ENCODE data around the gene OPA1.
A peak's percentile ranks its signal among the peaks of the same experiment; 100 is the strongest.

The OPA1 gene, protein sequence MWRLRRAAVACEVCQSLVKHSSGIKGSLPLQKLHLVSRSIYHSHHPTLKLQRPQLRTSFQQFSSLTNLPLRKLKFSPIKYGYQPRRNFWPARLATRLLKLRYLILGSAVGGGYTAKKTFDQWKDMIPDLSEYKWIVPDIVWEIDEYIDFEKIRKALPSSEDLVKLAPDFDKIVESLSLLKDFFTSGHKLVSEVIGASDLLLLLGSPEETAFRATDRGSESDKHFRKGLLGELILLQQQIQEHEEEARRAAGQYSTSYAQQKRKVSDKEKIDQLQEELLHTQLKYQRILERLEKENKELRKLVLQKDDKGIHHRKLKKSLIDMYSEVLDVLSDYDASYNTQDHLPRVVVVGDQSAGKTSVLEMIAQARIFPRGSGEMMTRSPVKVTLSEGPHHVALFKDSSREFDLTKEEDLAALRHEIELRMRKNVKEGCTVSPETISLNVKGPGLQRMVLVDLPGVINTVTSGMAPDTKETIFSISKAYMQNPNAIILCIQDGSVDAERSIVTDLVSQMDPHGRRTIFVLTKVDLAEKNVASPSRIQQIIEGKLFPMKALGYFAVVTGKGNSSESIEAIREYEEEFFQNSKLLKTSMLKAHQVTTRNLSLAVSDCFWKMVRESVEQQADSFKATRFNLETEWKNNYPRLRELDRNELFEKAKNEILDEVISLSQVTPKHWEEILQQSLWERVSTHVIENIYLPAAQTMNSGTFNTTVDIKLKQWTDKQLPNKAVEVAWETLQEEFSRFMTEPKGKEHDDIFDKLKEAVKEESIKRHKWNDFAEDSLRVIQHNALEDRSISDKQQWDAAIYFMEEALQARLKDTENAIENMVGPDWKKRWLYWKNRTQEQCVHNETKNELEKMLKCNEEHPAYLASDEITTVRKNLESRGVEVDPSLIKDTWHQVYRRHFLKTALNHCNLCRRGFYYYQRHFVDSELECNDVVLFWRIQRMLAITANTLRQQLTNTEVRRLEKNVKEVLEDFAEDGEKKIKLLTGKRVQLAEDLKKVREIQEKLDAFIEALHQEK

DNA sequence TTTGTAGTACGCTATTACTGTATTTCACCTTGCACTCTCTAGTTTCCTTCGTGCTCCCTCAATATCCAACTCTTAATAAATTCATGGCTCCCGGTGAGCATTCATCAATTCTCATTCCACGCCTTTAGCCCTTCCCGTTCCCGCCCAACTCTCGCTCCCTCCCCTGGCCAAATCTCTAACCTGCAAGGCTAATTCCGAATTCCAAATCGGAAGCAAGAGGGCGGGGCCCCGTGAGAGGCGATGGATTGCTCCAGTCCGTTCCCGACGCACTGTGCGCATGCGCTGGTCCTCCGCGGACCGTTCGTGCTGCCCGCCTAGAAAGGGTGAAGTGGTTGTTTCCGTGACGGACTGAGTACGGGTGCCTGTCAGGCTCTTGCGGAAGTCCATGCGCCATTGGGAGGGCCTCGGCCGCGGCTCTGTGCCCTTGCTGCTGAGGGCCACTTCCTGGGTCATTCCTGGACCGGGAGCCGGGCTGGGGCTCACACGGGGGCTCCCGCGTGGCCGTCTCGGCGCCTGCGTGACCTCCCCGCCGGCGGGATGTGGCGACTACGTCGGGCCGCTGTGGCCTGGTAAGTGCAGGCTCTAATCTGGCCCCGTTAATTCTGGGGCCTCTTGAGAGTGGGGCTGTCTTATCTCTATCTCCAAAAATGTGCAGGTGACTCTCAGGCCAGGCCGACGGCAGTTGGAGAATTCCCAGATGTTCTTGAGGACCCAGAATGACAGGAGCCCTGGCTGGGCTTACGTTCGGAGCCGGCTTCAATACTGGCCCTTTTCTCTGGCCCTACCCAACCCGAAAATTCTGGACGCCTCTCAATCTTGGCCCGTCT lies at the start of gene OPA1:
TSS of gene OPA1 (plus strand) at position 368 of the 827 bp plus-strand sequence. CDS start at position 538, 170 bp downstream.
- peak; percentile 62 to 84 (median 79) for DNase-seq

GRCh38 chr3:193544289-193544688 lies 48.7 kb upstream of the OPA1 start:
- no peak for DNase-seq

DNA sequence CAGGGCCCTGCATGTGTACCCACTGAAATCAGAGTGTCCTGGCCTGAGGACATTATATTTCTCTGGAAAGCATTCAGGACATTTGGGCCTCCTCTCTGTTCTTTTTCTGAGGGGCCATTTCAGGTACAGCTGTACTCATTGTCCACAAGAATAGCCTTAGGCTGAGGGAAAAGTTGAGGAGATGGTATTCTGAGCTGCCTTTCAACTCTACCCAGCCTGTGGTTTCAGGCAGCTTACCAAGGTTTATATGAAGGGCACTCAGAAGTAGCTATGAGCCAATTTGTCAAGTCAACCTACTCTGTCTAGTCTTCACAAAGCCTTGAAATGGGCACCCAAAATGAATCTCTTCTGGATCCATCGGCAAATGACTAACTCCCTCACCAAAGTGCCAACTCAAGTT lies 47.7 kb upstream of the OPA1 start:
- DNase-seq = no peak

DNA sequence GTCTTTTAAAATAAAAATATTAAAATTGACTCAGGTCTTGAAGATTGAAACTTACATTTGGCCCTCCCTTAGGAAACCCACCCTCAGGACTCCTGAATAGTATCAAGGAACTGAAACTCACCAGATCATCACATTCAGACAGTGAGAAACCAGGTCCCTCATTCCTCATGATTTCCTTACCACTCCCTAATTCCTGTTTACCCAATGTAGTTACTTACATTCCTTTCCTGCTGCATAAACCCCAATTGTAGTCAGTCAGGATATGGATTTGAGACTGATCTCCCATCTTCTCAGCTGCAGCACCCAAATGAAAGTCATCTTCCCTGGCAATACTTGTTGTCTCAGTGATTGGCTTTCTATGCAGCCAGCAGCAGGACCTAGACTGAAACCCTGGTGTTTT lies 46.9 kb upstream of the OPA1 start:
- DNase-seq = no peak

DNA sequence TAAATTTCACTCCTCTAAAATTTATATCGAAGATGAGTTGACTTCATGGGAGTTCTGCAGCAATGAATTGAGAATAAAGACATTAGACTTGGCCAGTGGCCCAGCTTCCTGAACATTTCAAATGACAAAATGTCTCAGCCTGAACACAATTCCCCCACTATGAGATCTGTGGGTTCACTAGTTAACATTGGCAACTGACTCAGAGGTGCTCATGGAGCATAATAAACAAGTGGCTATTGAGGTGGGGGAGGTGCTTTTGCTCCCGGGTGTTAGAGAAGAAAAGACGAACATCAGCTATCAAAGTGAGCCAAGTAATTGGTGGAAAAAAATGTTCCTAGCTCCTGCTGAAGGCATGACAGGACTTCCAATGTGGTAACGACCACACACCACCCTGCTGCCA lies 44.6 kb upstream of the OPA1 start:
- DNase-seq = no peak

- no peak for DNase-seq
These were observed 40.1 kb upstream of the OPA1 start for GRCh38 chr3:193552923-193553322.

DNA sequence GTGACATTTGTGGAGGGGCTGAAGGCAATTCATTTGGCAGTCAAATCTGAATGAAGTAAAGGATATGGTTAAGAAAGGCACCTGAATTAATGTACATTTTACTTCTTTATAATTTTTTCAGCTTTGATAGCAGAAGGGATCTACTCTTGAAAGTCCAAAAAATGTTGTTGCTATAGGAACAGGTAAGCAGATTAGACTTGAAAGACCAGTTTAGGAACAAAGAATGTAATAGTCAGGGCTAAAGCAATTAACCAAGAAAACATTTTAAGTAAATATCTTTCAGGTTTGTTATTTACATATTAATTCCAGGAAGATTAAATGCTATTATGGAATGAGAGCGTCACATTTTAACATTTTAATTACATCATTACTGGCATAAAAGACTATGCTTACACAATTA lies 39.4 kb upstream of the OPA1 start:
- DNase-seq = no peak

- no peak for DNase-seq
These were observed 38.2 kb upstream of the OPA1 start, which contains the start of gene ATP13A4 for GRCh38 chr3:193554811-193555210. ATP13A4 (minus strand) TSS chr3:193554895; CDS start chr3:193554799, 96 bp downstream.

GRCh38 chr3:193556841-193557240 lies 36.2 kb upstream of the OPA1 start:
- no peak for DNase-seq

GRCh38 chr3:193559100-193559499 lies 33.9 kb upstream of the OPA1 start:
- no peak for DNase-seq

- DNase-seq = no peak
These were observed 32.9 kb upstream of the OPA1 start for GRCh38 chr3:193560091-193560490.

GRCh38 chr3:193560870-193561269 lies 32.1 kb upstream of the OPA1 start:
- no peak for DNase-seq

- DNase-seq = no peak
These were observed 29.6 kb upstream of the OPA1 start for GRCh38 chr3:193563426-193563825.

GRCh38 chr3:193564012-193564411 lies 29.0 kb upstream of the OPA1 start:
- DNase-seq = no peak

DNA sequence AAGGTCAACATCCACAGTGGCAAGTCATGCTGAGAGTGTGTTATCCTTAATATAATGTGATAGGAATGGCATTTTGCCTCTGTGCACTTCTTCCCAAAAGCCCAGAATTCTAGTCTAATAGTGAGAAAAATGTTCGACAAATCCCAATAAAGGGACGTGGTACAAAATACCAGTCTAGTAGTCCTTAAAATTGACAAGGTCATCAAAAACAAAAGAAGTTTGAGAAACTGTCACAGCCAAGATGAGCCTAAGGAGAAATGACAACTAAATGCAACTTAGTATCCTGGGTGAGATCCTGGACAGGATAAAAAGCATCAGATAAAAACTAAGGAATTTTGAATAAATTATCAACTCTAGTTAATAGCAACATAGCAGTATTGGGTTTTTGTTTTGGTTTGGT lies 23.9 kb upstream of the OPA1 start:
- no peak for DNase-seq

- DNase-seq = peak in 5 of 6 experiments; percentile 1 to 32 (median 19)
These were observed 20.5 kb upstream of the OPA1 start for GRCh38 chr3:193572426-193572908.

- DNase-seq = no peak
These were observed 19.4 kb upstream of the OPA1 start for GRCh38 chr3:193573403-193574191.

DNA sequence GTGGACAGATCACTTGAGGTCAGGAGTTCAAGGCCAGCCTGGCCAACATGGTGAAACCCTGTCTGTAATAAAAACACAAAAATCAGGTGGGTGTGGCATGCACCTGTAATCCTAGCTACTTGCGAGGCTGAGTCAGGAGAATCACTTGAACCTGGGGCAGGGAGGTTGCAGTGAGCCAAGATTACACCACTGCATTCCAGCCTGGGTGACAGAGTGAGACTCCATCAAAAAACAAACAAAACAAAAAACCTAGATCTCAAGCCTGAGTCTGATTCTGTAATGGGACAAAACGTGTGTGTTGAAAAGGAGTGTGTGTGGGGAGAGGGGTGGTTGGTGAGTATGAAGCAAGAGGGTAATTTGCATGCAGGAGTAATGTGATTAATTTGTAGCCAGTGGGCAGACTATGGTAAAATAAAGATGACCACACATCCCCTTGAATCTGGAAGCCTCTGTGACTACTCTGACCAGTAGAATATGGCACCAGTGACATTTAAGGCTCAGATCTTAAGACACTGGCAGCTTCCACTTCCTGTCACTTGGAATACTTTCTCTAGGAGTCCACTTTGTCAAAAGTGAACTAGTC lies 18.4 kb upstream of the OPA1 start:
- DNase-seq = no peak

DNA sequence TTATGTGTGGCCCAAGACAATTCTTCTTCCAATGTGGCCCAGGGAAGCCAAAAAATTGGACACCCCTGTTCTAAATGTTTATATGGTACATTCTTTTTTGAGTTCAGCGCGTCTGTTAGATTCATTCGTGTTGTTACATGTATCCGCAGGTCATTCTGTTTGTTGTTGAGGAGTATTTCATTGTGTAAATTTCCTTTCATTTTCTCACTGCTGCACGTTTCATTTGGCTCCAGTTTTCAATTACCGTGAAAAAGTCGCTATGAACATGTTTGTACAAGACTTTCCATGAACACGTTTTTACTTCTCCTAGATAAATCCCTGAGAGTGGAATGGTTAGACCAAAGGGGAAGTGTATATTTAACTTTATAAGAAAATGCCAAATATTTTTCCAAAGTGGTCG lies 7.5 kb upstream of the OPA1 start:
- no peak for DNase-seq

DNA sequence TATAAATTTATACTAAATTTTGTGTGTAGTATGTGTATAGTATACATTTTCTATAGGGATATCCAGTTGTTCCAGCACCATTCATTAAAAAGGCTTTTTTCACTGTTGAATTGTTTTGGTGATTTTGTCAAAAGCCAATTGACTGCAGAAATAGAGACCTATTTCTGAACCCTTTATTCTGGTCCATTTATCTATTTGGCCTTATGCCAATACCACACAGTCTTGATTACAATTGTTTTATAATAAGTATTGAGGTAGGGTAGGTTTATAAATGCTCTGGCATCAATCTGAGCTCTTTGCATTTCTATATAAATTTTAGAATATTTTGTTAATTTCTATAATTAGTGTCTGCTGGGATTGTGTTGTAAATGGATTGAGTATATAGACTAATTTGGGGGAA lies 6.5 kb upstream of the OPA1 start:
- DNase-seq = no peak

DNA sequence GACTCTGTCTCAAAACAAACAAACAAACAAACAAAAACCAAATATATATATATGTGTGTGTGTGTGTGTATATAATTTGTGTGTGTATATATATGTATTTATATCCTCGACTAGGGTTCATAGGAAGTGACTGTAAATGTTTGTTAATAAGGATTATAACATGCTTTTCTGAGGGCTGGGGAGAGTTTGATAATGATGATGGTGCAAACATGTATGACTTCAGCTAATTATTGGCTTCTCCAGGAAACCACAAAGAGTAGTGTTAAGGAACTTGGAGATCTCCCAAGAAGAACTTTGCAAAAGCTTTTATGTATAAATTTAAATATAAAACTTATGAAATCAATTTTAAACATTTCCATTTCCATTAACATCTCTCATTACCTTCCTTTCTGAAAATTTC lies 3.9 kb upstream of the OPA1 start:
- no peak for DNase-seq

All from stimulated activated naive CD4-positive, alpha-beta T cell (primary cell).